GM12878 (cell line): Measurements from ENCODE around the gene TPCN2. TPM values are rescaled to one million over a fixed set of nuclear protein-coding genes. Genes with fewer than 3 reads are reported as not detected.

Experiments used
- ATAC-seq: fragments of 200-7000 bp; cut with Tn5 transposase; 3 replicates; pipeline ENCODE4 v1.9.1; 2020; ENCODE audit warnings: mild to moderate bottlenecking, moderate library complexity
- Bru-seq: library from RNA; stranded (reverse); fragments of 400-500 nt; gene quantifications from one replicate; lab custom pipeline; 2021; lab: Mats Ljungman, UMichigan
- BruChase-seq, 2 experiments: library from RNA; stranded (reverse); fragments of 400-500 nt; gene quantifications; one replicate each; lab custom pipeline; 2021; lab: Mats Ljungman, UMichigan
- BruUV-seq: library from RNA; stranded (reverse); fragments of 400-500 nt; replicated peaks from 2 replicates; lab custom pipeline; 2021; lab: Mats Ljungman, UMichigan
- CTCF ChIA-PET: fragments of 300-600 bp; sonication (Branson Sonifier 250); formaldehyde crosslinking; extraction: SDS; loops from one replicate; lab custom pipeline; 2021; ENCODE audit warnings: inconsistent platforms; lab: Yijun Ruan, JAX
- POLR2A ChIA-PET: fragments of 350-600 bp; formaldehyde crosslinking; extraction: SDS; loops from one replicate; lab custom pipeline; 2021; ENCODE audit warnings: inconsistent platforms; lab: Charles Lee
- RAD21 ChIA-PET: fragments of 300-600 bp; sonication (Branson Sonifier 250); formaldehyde crosslinking; loops from one replicate; lab custom pipeline; 2023; ENCODE audit warnings: antibody characterized with exemption; ENCODE audit not compliant: unreplicated experiment; lab: Charles Lee
- SMC1A ChIA-PET: fragments of 300-600 bp; sonication (Branson Sonifier 250); formaldehyde crosslinking; loops from one replicate; lab custom pipeline; 2023; ENCODE audit not compliant: unreplicated experiment, uncharacterized antibody; lab: Charles Lee
- DNase-seq: peaks from one replicate; pipeline ENCODE4 v3.0.0-alpha.2; 2011; ENCODE audit warnings: low read depth, low spot score
- FAIRE-seq: peaks from 3 replicates; lab custom pipeline; 2011; peaks lifted over from hg19 to GRCh38; lab: Jason Lieb, UNC
- H2AFZ ChIP-seq: 2 replicates; pipeline ENCODE4 v1.6.0; 2011; ENCODE audit warnings: low read depth, low read length, control low read depth; ENCODE audit not compliant: control insufficient read depth
- H3K27ac ChIP-seq: 2 replicates; pipeline ENCODE4 v1.5.1; 2011; ENCODE audit warnings: control low read depth; ENCODE audit not compliant: control insufficient read depth, insufficient read depth
- H3K27me3 ChIP-seq, 2 experiments: replicated peaks in 1 of 2; 2 replicates each; pipeline versions ENCODE4 v1.6.0 to v1.6.1; 2011; ENCODE audit warnings: low read length in 1 of 2; ENCODE audit not compliant: control insufficient read depth in 2 of 2, insufficient read depth in 2 of 2
- H3K36me3 ChIP-seq, 2 experiments: 2 replicates each; pipeline ENCODE4 v1.5.1; 2011; ENCODE audit warnings: low read length in 1 of 2; ENCODE audit not compliant: control insufficient read depth in 2 of 2, insufficient read depth in 2 of 2
- H3K4me1 ChIP-seq: 2 replicates; pipeline ENCODE4 v1.6.1; 2011; ENCODE audit warnings: mild to moderate bottlenecking, low read length, moderate library complexity, mixed read lengths; ENCODE audit not compliant: control insufficient read depth, insufficient read depth
- H3K4me2 ChIP-seq: 2 replicates; pipeline ENCODE4 v1.6.0; 2011; ENCODE audit warnings: control low read depth; ENCODE audit not compliant: control insufficient read depth, insufficient read depth
- H3K4me3 ChIP-seq: fragments of 200-600 bp; sonication (generic); 2 replicates; pipeline ENCODE4 v1.5.1; 2016
- H3K79me2 ChIP-seq: 2 replicates; pipeline ENCODE4 v1.6.0; 2011; ENCODE audit warnings: low read length; ENCODE audit not compliant: control insufficient read depth, insufficient read depth
- H3K9ac ChIP-seq: 2 replicates; pipeline ENCODE4 v1.8.0; 2011; ENCODE audit warnings: low read length, control low read depth, mixed read lengths; ENCODE audit not compliant: control insufficient read depth, insufficient read depth
- H3K9me3 ChIP-seq: replicated peaks from 3 replicates; pipeline ENCODE4 v1.5.1; 2011; ENCODE audit warnings: mild to moderate bottlenecking, low read length; ENCODE audit not compliant: control insufficient read depth, insufficient read depth
- H4K20me1 ChIP-seq: 2 replicates; pipeline ENCODE4 v1.6.0; 2011; ENCODE audit not compliant: control insufficient read depth, insufficient read depth
- BCLAF1 ChIP-seq: fragments of 450-650 bp; IDR thresholded peaks from 2 replicates; pipeline ENCODE4 v1.6.1; 2017; ENCODE audit warnings: antibody characterized with exemption, mild to moderate bottlenecking, moderate library complexity
- CEBPB ChIP-seq, 2 experiments: fragments of 150-350 bp in 1 of 2; IDR thresholded peaks; 2 replicates each; pipeline ENCODE4 v1.6.1; 2012 to 2014; ENCODE audit warnings: low read depth in 2 of 2, low read length in 2 of 2, borderline replicate concordance in 1 of 2, inconsistent platforms in 1 of 2
- DPF2 ChIP-seq: fragments of 450-650 bp; IDR thresholded peaks from 2 replicates; pipeline ENCODE4 v1.6.1; 2017; ENCODE audit warnings: mild to moderate bottlenecking
- EGR1 ChIP-seq, 2 experiments: IDR thresholded peaks; 1 replicate in 1 of 2; 2 replicates in 1 of 2; pipeline ENCODE4 v1.6.1; 2011 to 2012; ENCODE audit warnings: low read depth in 2 of 2, low read length in 2 of 2, borderline replicate concordance in 1 of 2, mild to moderate bottlenecking in 1 of 2, moderate library complexity in 1 of 2
- LARP7 ChIP-seq: fragments of 450-650 bp; IDR thresholded peaks from 2 replicates; pipeline ENCODE4 v1.6.1; 2017; ENCODE audit warnings: mild to moderate bottlenecking
- NFYB ChIP-seq: IDR thresholded peaks from 2 replicates; pipeline ENCODE4 v1.6.1; 2011; ENCODE audit warnings: low read depth, mild to moderate bottlenecking, low read length, improper control_type of control experiment, moderate library complexity; ENCODE audit not compliant: insufficient read depth
- PAX5 ChIP-seq: IDR thresholded peaks from 2 replicates; pipeline ENCODE4 v1.6.1; 2011; ENCODE audit warnings: low read depth, low read length, borderline replicate concordance
- RBBP5 ChIP-seq: fragments of 200-600 bp; sonication (generic); conservative IDR thresholded peaks from 2 replicates; pipeline ENCODE4 v1.6.1; 2016
- SP1 ChIP-seq: IDR thresholded peaks from one replicate; pipeline ENCODE4 v1.6.1; 2011; ENCODE audit warnings: low read depth, low read length
- YBX1 ChIP-seq: fragments of 450-650 bp; IDR thresholded peaks from 2 replicates; pipeline ENCODE4 v1.6.1; 2016; ENCODE audit warnings: antibody characterized with exemption
- WGBS: methylation state at CpG from one replicate; pipeline ENCODE4 v1.1.6; 2016; ENCODE audit warnings: low lambda C conversion rate; ENCODE audit not compliant: insufficient replicate concordance, insufficient coverage; ENCODE audit errors: missing lambda C conversion rate; 5-methylcytosine and 5-hydroxymethylcytosine counted together
- in situ Hi-C: fragments of 300-500 bp; cut with MboI; formaldehyde crosslinking; loops from 9 replicates; pipeline ENCODE4 v1.14.3; 2018; ENCODE audit warnings: mixed read lengths
- intact Hi-C: fragments of 100-400 bp; cut with micrococcal nuclease; formaldehyde crosslinking; loops from one replicate; pipeline ENCODE4 v1.14.2; 2022; ENCODE audit not compliant: unreplicated experiment
- long read RNA-seq, 2 experiments: library from polyadenylated mRNA; unstranded; transcript quantifications; one replicate each; pipeline ENCODE4 v2.0.0, GENCODE V29; 2019 to 2020
- polyA minus RNA-seq, 3 experiments: library from RNA; depleted of rRNA, polyadenylated mRNA; stranded (reverse); fragments of >200 nt; gene quantifications; 2 replicates each; pipeline ENCODE4 v1.2.3, GENCODE V29; 2011
- polyA plus RNA-seq, 11 experiments: library from polyadenylated mRNA; depleted of rRNA in 4 of 11; unstranded in 6 of 11; stranded (reverse) in 5 of 11; fragments of >200 nt; fragmentation: Nextera tagmentation in 4 of 11; fragmentation: Illumina TruSeq in 1 of 11; extraction: Ambion mirVana in 4 of 11; extraction: Trizol in 1 of 11; gene quantifications; 1 replicate in 1 of 11; 2 replicates in 10 of 11; pipeline versions ENCODE4 v1.2.1 to v1.2.3, GENCODE V29; 2011 to 2016; ENCODE audit warnings: inconsistent platforms in 2 of 11, missing spikeins in 2 of 11, low read depth in 1 of 11
- total RNA-seq, 4 experiments: library from RNA; depleted of rRNA in 3 of 4; stranded (reverse); fragments of >200 nt in 3 of 4; fragmentation: Illumina TruSeq in 1 of 4; extraction: Trizol in 1 of 4; gene quantifications; 2 replicates each; pipeline versions ENCODE4 v1.2.1 to v1.2.3, GENCODE V29; 2013 to 2021
- TF ChIP-seq, protein P1 (sequence below): fragments of 450-650 bp; IDR thresholded peaks from 2 replicates; pipeline ENCODE4 v1.6.1; 2016; ENCODE audit warnings: mild to moderate bottlenecking, moderate library complexity, borderline replicate concordance

TPCN2 gene
- 108 and 127 TPM in 2 replicates for total RNA-seq (2013; cell fraction: nucleolus; rRNA removed)
- total RNA-seq (2014; rRNA removed) (8.2 and 10.4 TPM in 2 replicates), total RNA-seq (2014; rRNA removed; fragmentation: Illumina TruSeq; extraction: Trizol) (5.7 and 6.5 TPM in 2 replicates), total RNA-seq (2021) (16.3 and 18.4 TPM in 2 replicates), polyA plus RNA-seq (2011; rRNA removed) (11.9 and 18.3 TPM in 2 replicates), polyA plus RNA-seq (2014; fragmentation: Illumina TruSeq; extraction: Trizol) (6.2 and 8.3 TPM in 2 replicates), polyA plus RNA-seq (2014; fragmentation: Nextera tagmentation; extraction: Ambion mirVana) (1 to 10 TPM; 1.7 to 2.4 TPM), polyA plus RNA-seq (2014; rRNA removed) (13.5 and 16.2 TPM in 2 replicates), polyA plus RNA-seq (2016; fragmentation: Nextera tagmentation; extraction: Ambion mirVana) (1 to 10 TPM; 7.9 to 8.5 TPM), polyA minus RNA-seq (2011; rRNA and poly(A)+ RNA removed) (13.0 and 19.8 TPM in 2 replicates), Bru-seq, nascent RNA (percentile 68 among the genes with signal in this experiment), BruChase-seq, experiment 1, labeled RNA remaining after a 6-hour chase (percentile 80 among the genes with signal in this experiment), BruChase-seq, experiment 2, labeled RNA remaining after a 2-hour chase (percentile 75 among the genes with signal in this experiment)
- polyA plus RNA-seq (2011; ENCODE audit: low read depth), result 6.3 TPM
- 15.3 and 17.0 TPM in 2 replicates for polyA plus RNA-seq (2011; cell fraction: cytosol; rRNA removed)
- polyA plus RNA-seq (2011; cell fraction: nucleus; rRNA removed), result 127 and 138 TPM in 2 replicates
- polyA plus RNA-seq (2012), result 10.9 and 14.3 TPM in 2 replicates
- polyA minus RNA-seq (2011; cell fraction: cytosol; rRNA and poly(A)+ RNA removed), result 4.8 and 6.2 TPM in 2 replicates
- 30.7 and 43.1 TPM in 2 replicates for polyA minus RNA-seq (2011; cell fraction: nucleus; rRNA and poly(A)+ RNA removed)
- long read RNA-seq, experiment 1, partial matches to known transcripts, result 1 of 14 reads
- long read RNA-seq, experiment 1, other reads (novel, unspliced or antisense), result 10 of 14 reads
- long read RNA-seq, experiment 2, partial matches to known transcripts, result 5 of 10 reads
- long read RNA-seq, experiment 2, other reads (novel, unspliced or antisense), result 5 of 10 reads

GRCh38 chr11:69048694-69049489 is at the start of gene TPCN2:
Gene TPCN2, plus strand, starts transcription at chr11:69048932. Its CDS starts 66 bp downstream, at chr11:69048998.
- Histone ChIP-seq H3K4me3 (peak within 1 kb of the TSS; percentile 94), H3K4me1 (peaks cover 29% of the 10 kb centered on the region), H4K20me1 (no peaks in the 10 kb centered on the region; the same call in 1 of the 2 replicates), H3K27ac (peak within 1 kb of the TSS; percentile 59), H2AFZ (peak within 1 kb of the TSS; percentile 74), H3K27me3 (no peaks in the 10 kb centered on the region), H3K9ac (peak within 1 kb of the TSS; percentile 69), H3K9me3 (no peaks in the 10 kb centered on the region), H3K79me2 (peaks cover 46% of the 10 kb centered on the region), H3K4me2 (peak within 1 kb of the TSS; percentile 89), H3K36me3 (no peaks in the 10 kb centered on the region; a peak in 1 of 4 replicates)
- 2% methylated on average over 63 of the region's 76 CpGs for WGBS
- CTCF ChIA-PET, result interaction anchor here (1.2 to 1.4 kb wide), 2 partner anchors 10 to 41 kb away, joined by 3 to 6 read pairs; no protein-coding TSS in a partner anchor
- POLR2A ChIA-PET, result interaction anchor here (1.0 to 1.9 kb wide), 3 partner anchors 10 to 205 kb away, joined by 4 read pairs; no protein-coding TSS in a partner anchor
- no TSS peak for BruUV-seq
- RAD21 ChIA-PET, result interaction anchor here (0.6 to 0.7 kb wide), 3 partner anchors 8 to 206 kb away, joined by 3 to 4 read pairs (median 4); no protein-coding TSS in a partner anchor
- DNase-seq, result peak; percentile 85
- FAIRE-seq, result peak; percentile 97
- in situ Hi-C loops, result no loop called here
- SMC1A ChIA-PET, result no interaction called here
- intact Hi-C loops, result no loop called here
- peak; percentile 76 for ATAC-seq
- TF ChIP-seq PAX5 (0 out of 2 replicates have a peak, but pooled peaks have one; percentile 15), NFYB (peak; percentile 89), DPF2 (peak; percentile 73), SP1 (peak; percentile 73), RBBP5 (no peak), LARP7 (peak; percentile 82), BCLAF1 (no peak), CEBPB (IDR thresholded peaks at IDR 0.05; ENCODE audit: borderline replicate concordance in 1 of 2, low read depth in 2 of 2, low read length in 2 of 2) (no peak), EGR1 (IDR thresholded peaks at IDR 0.05; ENCODE audit: borderline replicate concordance in 1 of 2, low read depth in 2 of 2, low read length in 2 of 2) (no peak), YBX1 (no peak)
- TF ChIP-seq, protein P1, sequence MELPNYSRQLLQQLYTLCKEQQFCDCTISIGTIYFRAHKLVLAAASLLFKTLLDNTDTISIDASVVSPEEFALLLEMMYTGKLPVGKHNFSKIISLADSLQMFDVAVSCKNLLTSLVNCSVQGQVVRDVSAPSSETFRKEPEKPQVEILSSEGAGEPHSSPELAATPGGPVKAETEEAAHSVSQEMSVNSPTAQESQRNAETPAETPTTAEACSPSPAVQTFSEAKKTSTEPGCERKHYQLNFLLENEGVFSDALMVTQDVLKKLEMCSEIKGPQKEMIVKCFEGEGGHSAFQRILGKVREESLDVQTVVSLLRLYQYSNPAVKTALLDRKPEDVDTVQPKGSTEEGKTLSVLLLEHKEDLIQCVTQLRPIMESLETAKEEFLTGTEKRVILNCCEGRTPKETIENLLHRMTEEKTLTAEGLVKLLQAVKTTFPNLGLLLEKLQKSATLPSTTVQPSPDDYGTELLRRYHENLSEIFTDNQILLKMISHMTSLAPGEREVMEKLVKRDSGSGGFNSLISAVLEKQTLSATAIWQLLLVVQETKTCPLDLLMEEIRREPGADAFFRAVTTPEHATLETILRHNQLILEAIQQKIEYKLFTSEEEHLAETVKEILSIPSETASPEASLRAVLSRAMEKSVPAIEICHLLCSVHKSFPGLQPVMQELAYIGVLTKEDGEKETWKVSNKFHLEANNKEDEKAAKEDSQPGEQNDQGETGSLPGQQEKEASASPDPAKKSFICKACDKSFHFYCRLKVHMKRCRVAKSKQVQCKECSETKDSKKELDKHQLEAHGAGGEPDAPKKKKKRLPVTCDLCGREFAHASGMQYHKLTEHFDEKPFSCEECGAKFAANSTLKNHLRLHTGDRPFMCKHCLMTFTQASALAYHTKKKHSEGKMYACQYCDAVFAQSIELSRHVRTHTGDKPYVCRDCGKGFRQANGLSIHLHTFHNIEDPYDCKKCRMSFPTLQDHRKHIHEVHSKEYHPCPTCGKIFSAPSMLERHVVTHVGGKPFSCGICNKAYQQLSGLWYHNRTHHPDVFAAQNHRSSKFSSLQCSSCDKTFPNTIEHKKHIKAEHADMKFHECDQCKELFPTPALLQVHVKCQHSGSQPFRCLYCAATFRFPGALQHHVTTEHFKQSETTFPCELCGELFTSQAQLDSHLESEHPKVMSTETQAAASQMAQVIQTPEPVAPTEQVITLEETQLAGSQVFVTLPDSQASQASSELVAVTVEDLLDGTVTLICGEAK, result 0 out of 2 replicates have a peak, but pooled peaks have one; percentile 9
